Measurements from ENCODE around the gene GCHFR.

The GCHFR gene

DNA sequence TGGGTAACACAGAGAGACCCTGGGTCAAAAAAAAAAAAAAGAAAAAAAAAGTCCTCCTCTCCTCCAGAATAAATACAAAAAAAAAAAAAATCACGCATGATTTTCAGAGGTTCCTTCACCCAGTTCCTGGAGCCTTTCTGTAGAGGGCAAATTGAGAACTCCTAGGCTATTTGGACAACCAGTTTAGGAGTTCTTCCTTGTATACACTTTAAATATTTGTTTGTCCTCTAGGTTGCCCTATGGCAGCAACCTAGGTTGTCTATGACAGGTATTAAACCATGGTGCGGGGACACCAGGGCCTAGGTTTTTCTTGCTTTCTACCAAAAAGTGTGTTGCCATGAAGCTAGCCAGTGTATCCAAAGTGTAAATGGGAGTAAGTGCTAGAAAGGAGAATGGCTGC, 39.2 kb downstream of the GCHFR start:
- DNase-seq (ENCODE audit: insufficient read length) (no peak), FAIRE-seq (no peak)
- no peak for TF ChIP-seq POLR2A (IDR thresholded peaks at IDR 0.05; ENCODE audit: low read depth, low read length)
- no peak for TF ChIP-seq TAF1 (IDR thresholded peaks at IDR 0.05; ENCODE audit: borderline replicate concordance, low read depth, low read length)
- TF ChIP-seq POLR2AphosphoS5 (IDR thresholded peaks at IDR 0.05; ENCODE audit: low read depth, low read length) = no peak

DNA sequence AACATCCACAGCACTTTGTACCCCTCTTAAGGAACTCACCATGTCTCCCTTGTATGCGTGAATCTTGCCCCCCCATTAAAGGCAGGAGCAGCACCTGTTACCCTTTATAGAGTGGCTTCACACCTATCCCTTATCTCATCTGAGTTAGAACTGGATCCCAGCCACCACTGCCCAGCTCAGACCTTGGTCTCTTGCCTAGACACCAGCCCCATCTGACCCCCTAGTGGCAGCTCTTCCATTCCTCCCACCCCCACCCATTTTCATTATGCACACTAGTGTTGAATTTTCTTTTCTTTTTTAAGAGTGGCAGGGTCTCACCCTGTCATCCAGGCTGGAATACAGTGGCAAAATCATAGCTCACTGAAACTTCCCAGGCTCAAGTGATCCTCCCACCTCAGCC, 39.8 kb downstream of the GCHFR start:
- TF ChIP-seq TAF1 (IDR thresholded peaks at IDR 0.05; ENCODE audit: borderline replicate concordance, low read depth, low read length) (no peak), POLR2AphosphoS5 (IDR thresholded peaks at IDR 0.05; ENCODE audit: low read depth, low read length) (no peak), POLR2A (IDR thresholded peaks at IDR 0.05; ENCODE audit: low read depth, low read length) (no peak)
- no peak for DNase-seq (ENCODE audit: insufficient read length)
- FAIRE-seq = no peak

DNA sequence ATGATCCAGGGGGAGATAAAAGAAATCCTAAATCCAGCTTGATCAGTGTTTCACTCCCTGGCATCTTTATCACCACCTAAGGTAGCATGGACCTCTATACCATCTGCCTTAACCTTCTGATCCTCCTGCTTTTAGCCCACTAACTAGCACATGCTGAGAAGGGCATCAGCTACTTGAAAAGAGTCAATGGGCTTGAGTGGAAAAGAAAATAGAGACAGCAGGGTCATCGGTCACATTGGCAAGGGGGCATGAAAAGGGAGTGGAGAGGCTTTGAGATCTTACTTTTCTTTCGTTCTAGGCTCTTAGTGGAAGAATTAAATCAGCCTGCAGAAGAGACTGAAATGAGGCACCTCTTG, 42.8 kb downstream of the GCHFR start:
- FAIRE-seq (peak; percentile 44), DNase-seq (ENCODE audit: insufficient read length) (no peak)
- no peak for TF ChIP-seq POLR2AphosphoS5 (IDR thresholded peaks at IDR 0.05; ENCODE audit: low read depth, low read length)
- no peak for TF ChIP-seq POLR2A (IDR thresholded peaks at IDR 0.05; ENCODE audit: low read depth, low read length)
- TF ChIP-seq TAF1 (IDR thresholded peaks at IDR 0.05; ENCODE audit: borderline replicate concordance, low read depth, low read length) = no peak

DNA sequence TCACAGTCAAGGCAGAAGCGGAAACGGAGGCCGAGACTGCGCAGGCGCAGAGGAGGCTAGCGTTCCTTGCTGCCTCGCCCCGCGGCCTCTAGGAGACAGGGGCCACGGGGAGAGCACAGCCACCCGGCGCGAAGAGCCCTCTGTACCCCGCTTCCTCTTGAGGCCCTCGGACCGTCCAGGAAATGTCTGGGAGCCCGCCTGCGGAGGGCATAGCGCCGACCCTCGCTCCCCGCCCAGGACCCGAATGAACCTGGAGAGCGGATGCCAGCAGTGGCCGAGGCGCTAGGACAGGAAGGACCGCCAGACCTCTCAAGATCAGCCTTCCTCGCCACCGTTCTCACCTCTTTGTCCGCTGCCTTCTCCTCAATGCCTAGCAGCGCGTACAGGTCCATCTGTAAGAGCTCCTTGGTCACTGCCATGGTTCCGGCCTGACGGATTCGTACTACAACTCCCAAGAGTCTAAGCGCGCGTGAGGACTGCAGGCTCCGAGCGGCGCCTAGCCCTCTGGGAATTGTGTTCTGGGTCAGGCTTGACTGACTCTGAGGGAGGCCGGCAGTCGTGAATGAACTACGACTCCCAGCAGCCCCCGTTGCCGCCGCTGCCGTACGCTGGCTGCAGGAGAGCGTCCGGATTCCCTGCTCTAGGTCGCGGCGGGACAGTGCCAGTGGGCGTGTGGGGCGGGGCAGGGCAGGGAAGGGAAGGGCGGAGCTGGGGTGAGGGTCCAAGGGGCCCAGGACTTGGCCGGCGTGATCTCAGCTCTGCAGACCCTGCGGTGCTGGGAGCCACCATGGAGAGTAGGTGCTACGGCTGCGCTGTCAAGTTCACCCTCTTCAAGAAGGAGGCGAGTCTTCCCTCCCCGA, 43.4 kb downstream of the GCHFR start, which contains the start of the genes DNAJC17 and ZFYVE19:
Gene DNAJC17 (minus strand): TSS at position 446 of the 860 bp plus-strand sequence. CDS start 27 bp downstream, at position 419.
Gene ZFYVE19 (plus strand): TSS at position 62 of the 860 bp plus-strand sequence. CDS start 501 bp downstream, at position 563.
- FAIRE-seq = peak; percentile 96
- DNase-seq (ENCODE audit: insufficient read length) = peak; percentile 82
- TF ChIP-seq TAF1 (IDR thresholded peaks at IDR 0.05; ENCODE audit: borderline replicate concordance, low read depth, low read length) = peak; percentile 33; the same call in 1 of the 2 replicates
- peak; percentile 87 for TF ChIP-seq POLR2A (IDR thresholded peaks at IDR 0.05; ENCODE audit: low read depth, low read length)
- peak; percentile 69 for TF ChIP-seq POLR2AphosphoS5 (IDR thresholded peaks at IDR 0.05; ENCODE audit: low read depth, low read length)

DNA sequence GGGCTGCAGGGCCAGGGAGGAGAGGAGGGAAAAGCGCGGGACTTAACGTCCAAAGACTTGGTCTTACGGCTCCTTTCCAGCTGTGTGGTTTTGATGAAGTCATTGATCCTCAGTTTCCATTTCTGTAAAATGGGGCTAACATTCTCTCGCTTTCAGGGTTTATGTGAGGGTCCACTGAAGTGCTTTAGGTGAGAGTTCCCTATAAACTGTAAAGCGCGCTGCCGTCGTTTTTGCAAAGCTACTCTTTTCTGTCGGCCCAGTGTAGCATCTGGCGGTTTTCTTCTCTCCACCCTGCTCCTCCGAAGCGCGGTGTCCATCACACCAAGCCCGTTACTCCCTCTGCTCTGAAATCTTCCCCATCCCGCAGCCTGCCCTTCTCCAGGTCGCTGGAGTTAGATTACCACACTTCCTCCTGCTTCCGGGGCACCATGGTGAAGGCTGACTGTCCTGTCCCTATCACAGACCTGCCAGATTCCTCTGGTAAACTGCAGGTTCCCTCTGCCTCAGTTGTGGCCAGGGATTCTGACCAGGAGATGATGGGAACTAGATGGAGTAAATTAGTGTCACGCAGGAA, 44.1 kb downstream of the GCHFR start:
- TF ChIP-seq POLR2A (IDR thresholded peaks at IDR 0.05; ENCODE audit: low read depth, low read length) = no peak
- no peak for TF ChIP-seq TAF1 (IDR thresholded peaks at IDR 0.05; ENCODE audit: borderline replicate concordance, low read depth, low read length)
- TF ChIP-seq POLR2AphosphoS5 (IDR thresholded peaks at IDR 0.05; ENCODE audit: low read depth, low read length) = no peak
- FAIRE-seq (no peak), DNase-seq (ENCODE audit: insufficient read length) (no peak)

DNA sequence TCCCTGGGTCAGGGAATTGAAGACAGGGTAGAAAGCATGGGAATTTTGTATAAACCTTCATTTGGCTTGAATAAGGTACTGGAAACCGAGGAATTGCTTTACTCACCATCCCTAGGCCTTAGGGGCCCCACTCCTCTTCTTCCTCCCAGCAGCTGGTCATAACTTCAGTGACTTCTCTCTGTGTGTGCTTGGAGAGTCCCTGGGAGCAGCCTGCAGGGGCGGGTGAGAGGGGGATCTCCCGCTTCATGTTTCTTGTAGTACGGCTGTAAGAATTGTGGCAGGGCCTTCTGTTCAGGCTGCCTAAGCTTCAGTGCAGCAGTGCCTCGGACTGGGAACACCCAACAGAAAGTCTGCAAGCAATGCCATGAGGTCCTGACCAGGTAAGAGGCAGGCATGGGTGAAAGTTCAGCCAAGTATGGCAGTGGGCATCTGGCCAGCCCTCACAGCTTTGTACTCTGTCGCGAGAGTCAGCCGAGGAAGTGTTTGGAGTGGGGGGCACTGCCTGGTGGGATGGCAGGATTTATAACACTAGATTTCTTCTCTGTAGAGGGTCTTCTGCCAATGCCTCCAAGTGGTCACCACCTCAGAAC, 45.1 kb downstream of the GCHFR start:
- no peak for DNase-seq (ENCODE audit: insufficient read length)
- FAIRE-seq = no peak
- TF ChIP-seq POLR2A (IDR thresholded peaks at IDR 0.05; ENCODE audit: low read depth, low read length) (no peak), TAF1 (IDR thresholded peaks at IDR 0.05; ENCODE audit: borderline replicate concordance, low read depth, low read length) (no peak), POLR2AphosphoS5 (IDR thresholded peaks at IDR 0.05; ENCODE audit: low read depth, low read length) (no peak)

DNA sequence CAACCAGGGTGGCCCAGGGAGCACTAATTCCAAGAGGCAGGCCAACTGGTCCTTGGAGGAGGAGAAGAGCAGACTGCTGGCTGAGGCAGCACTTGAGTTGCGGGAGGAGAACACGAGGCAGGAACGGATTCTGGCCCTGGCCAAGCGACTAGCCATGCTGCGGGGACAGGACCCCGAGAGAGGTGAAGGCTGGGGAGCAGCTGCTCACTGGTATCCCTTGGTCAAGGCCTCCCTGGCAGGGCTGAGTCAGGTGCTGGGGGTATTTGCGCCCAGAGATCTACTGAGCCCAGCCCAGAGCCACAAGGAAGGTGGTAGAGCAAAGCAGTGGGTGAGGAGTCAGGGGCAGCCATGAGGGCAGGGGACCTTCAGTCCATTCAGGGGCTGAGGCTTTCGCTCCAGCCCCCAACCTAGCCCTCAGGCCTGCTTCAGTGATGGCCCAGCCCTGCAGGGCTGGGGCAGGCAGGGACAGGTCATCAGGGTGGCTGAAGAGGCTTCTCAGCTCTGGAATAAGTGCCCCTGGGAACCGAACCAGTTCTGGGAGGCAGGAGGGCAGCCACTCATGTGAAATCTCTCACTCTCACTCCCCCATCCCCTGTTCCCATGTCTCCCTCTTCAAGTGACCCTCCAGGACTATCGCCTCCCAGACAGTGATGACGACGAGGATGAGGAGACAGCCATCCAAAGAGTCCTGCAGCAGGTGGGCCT, 49.0 kb downstream of the GCHFR start:
- no peak for FAIRE-seq
- TF ChIP-seq POLR2A (IDR thresholded peaks at IDR 0.05; ENCODE audit: low read depth, low read length) (no peak), TAF1 (IDR thresholded peaks at IDR 0.05; ENCODE audit: borderline replicate concordance, low read depth, low read length) (no peak), POLR2AphosphoS5 (IDR thresholded peaks at IDR 0.05; ENCODE audit: low read depth, low read length) (no peak)
- no peak for DNase-seq (ENCODE audit: insufficient read length)

DNA sequence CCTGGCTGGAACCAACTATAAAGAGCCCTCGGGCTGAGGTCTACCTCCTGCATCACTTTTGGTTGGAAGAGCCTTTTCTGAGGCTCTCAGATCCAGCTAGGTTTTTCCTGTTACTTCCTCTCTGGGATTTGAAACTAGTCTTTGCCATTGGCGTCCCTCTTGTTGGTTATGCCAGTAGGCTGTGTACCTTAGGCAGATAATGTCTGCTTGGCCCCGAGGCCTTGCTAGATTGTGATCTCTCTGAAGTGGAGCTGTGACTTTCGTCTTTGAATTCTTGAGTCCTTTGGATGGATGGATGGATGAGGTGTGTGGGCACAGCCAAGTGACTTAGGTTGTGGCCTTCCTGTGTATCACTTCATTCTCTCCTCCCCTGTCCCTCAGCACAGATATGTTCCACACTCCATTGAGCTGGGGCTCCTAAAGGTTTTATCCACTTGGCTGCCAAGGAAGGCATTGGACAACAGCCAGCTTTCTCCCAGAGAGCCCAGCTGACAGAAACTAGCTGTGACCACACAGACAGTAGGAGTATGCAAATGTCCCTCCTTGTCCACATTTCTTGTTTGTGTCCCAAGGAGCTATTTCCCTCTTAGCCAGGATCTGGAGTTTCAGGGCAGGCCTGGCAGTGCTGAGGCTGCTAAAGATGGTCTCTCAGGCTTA, 51.3 kb downstream of the GCHFR start:
- FAIRE-seq (no peak), DNase-seq (ENCODE audit: insufficient read length) (no peak)
- no peak for TF ChIP-seq TAF1 (IDR thresholded peaks at IDR 0.05; ENCODE audit: borderline replicate concordance, low read depth, low read length)
- TF ChIP-seq POLR2A (IDR thresholded peaks at IDR 0.05; ENCODE audit: low read depth, low read length) = no peak
- no peak for TF ChIP-seq POLR2AphosphoS5 (IDR thresholded peaks at IDR 0.05; ENCODE audit: low read depth, low read length)

Data from GM12892 (cell line).